ENCODE results near the gene MPZL2. TPM values are rescaled to one million over a fixed set of nuclear protein-coding genes. Genes with fewer than 3 reads are reported as not detected.
A peak's percentile ranks its signal among the peaks of the same experiment; 100 is the strongest.

Gene MPZL2
- total and polyA plus RNA-seq, 5 donors from 2014 or later = 0.37 to 1.0 TPM; not detected in 3

DNA sequence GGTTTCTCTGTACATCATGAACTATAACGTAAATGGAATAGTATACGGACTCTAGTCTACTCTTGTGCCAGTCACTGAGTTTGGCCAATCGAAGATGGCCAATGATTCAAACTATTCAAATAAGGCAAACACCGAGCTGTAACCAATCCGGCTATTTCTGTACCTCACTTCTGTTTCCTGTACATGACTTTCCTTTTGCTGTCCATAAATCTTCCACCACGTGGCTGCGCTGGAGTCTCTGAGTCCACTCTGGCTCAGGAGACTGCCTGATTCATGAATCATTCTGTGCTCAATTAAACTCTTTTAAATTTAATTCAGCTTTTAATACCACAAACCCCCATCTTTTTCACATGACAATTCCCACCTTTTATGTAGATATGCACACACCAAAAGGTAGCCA is 37.8 kb downstream of the MPZL2 start:
- Mint-ChIP-seq H3K36me3 (peaks cover 10% of the 10 kb centered on the region), H3K4me3 (peak overlapping the region; percentile 57 to 88 (median 75)), H3K27me3 (no peaks in the 10 kb centered on the region), H3K27ac (peak overlapping the region in 2 of 3 donors; percentile 96 to 97), H3K9me3 (peaks cover 0 to 4% (median 0%) of the 10 kb centered on the region in 7 donors), H3K4me1 (peaks cover 25 to 59% (median 34%) of the 10 kb centered on the region in 4 donors)
- Histone ChIP-seq H3K27me3 (ENCODE audit: control insufficient read depth, insufficient read depth, low read length) (no peaks in the 10 kb centered on the region), H3K4me3 (ENCODE audit: low read depth, low read length) (peak overlapping the region; percentile 72), H3K27ac (ENCODE audit: insufficient read depth, low read length, poor library complexity, severe bottlenecking) (peak overlapping the region; percentile 88), H3K9me3 (ENCODE audit: control insufficient read depth in 2 of 2, low read length in 2 of 2) (no peaks in the 10 kb centered on the region), H3K36me3 (ENCODE audit: control insufficient read depth, insufficient read depth, low read length) (peaks cover 12% of the 10 kb centered on the region), H3K4me1 (ENCODE audit: control insufficient read depth, insufficient read depth, low read length, poor library complexity, severe bottlenecking) (peaks cover 89% of the 10 kb centered on the region)
- ATAC-seq (ENCODE audit: low read depth in 2 of 2) (no peak), DNase-seq (no peak)

DNA sequence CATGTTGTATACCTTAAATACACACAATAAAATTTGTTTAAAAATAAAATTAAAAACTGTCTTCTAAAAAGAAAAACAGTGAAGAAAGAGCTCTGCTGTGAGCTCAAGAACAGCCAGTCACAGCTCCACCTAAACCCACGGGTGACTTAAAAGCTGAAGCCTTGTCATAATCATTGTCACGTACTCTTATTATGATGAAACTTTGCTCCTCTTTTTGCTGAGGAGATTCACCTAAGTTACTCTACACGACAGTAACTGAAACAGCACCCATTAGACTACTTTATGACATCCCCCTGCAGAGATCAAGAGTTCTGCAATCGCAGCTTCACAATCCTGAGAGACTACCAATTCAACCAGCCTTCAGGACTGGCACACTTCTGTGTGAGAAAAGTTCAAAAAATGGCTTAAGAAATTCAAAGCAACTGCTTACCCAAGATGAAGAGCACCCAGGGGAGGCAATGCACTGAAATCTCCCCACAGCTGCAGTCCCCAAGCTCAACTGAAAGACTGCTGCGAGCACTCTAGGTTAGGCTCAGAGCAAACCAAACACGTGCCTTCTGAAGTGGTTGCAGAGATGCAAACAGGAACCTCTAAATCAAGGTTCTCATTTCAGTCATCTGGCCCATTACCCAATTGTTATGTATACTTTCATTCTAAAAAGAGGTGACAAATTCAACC is 39.4 kb downstream of the MPZL2 start, which contains the start of gene JAML:
Gene JAML (minus strand): TSS at position 501 of the 678 bp plus-strand sequence. CDS start 10,145 bp downstream, outside the sequence.
- peaks cover 90% of the 10 kb centered on the region for H3K4me1 ChIP-seq (ENCODE audit: control insufficient read depth, insufficient read depth, low read length, poor library complexity, severe bottlenecking)
- no peaks in the 10 kb centered on the region for H3K27me3 Mint-ChIP-seq
- peaks cover 33 to 64% (median 45%) of the 10 kb centered on the region in 4 donors for H3K4me1 Mint-ChIP-seq
- ATAC-seq (ENCODE audit: low read depth in 2 of 2) (peak; percentile 88 to 89), DNase-seq (peak; percentile 54 to 94 (median 84))
- no peaks in the 10 kb centered on the region for H3K9me3 ChIP-seq (ENCODE audit: control insufficient read depth in 2 of 2, low read length in 2 of 2)
- peak within 1 kb of the TSS; percentile 99 for H3K4me3 ChIP-seq (ENCODE audit: low read depth, low read length)
- peak within 1 kb of the TSS; percentile 92 to 99 (median 96) for H3K27ac Mint-ChIP-seq
- peaks cover 0 to 4% (median 0%) of the 10 kb centered on the region in 7 donors for H3K9me3 Mint-ChIP-seq
- H3K27ac ChIP-seq (ENCODE audit: insufficient read depth, low read length, poor library complexity, severe bottlenecking) = peak within 1 kb of the TSS; percentile 88
- H3K4me3 Mint-ChIP-seq = peak within 1 kb of the TSS; percentile 87 to 99 (median 92)
- no peaks in the 10 kb centered on the region for H3K27me3 ChIP-seq (ENCODE audit: control insufficient read depth, insufficient read depth, low read length)
- peaks cover 6% of the 10 kb centered on the region for H3K36me3 ChIP-seq (ENCODE audit: control insufficient read depth, insufficient read depth, low read length)
- H3K36me3 Mint-ChIP-seq = peaks cover 19% of the 10 kb centered on the region

DNA sequence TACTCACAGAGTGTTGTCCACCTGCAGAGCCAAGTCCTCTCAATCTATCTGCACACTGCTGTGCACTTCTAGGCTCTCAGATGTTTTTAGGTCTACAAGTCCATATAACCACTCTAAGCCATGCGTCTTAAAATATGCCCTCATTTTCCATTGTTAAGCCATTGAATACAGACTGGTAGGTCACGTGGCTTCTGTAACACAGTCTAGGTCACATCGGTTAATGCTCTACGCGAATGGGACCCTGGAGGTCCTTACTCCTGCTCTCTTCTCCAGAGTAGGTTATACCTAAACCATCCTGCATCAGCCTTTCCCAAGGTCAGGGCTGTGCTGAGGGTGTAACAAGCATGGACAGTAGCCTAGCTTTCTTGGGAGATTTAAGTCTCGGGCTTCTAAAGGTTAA is 40.1 kb downstream of the MPZL2 start:
- no peaks in the 10 kb centered on the region for H3K27me3 Mint-ChIP-seq
- Histone ChIP-seq H3K36me3 (ENCODE audit: control insufficient read depth, insufficient read depth, low read length) (peaks cover 3% of the 10 kb centered on the region), H3K27ac (ENCODE audit: insufficient read depth, low read length, poor library complexity, severe bottlenecking) (peak overlapping the region; percentile 88), H3K9me3 (ENCODE audit: control insufficient read depth in 2 of 2, low read length in 2 of 2) (no peaks in the 10 kb centered on the region), H3K4me1 (ENCODE audit: control insufficient read depth, insufficient read depth, low read length, poor library complexity, severe bottlenecking) (peaks cover 91% of the 10 kb centered on the region), H3K4me3 (ENCODE audit: low read depth, low read length) (peak overlapping the region; percentile 99), H3K27me3 (ENCODE audit: control insufficient read depth, insufficient read depth, low read length) (no peaks in the 10 kb centered on the region)
- DNase-seq (peak in 1 of 3 donors; percentile 67), ATAC-seq (ENCODE audit: low read depth in 2 of 2) (no peak)
- H3K4me1 Mint-ChIP-seq = peaks cover 28 to 64% (median 51%) of the 10 kb centered on the region in 4 donors
- peak overlapping the region; percentile 87 to 99 (median 92) for H3K4me3 Mint-ChIP-seq
- H3K27ac Mint-ChIP-seq = peak overlapping the region; percentile 92 to 99 (median 92)
- H3K36me3 Mint-ChIP-seq = peaks cover 17% of the 10 kb centered on the region
- H3K9me3 Mint-ChIP-seq = peaks cover 0 to 4% (median 0%) of the 10 kb centered on the region in 7 donors

DNA sequence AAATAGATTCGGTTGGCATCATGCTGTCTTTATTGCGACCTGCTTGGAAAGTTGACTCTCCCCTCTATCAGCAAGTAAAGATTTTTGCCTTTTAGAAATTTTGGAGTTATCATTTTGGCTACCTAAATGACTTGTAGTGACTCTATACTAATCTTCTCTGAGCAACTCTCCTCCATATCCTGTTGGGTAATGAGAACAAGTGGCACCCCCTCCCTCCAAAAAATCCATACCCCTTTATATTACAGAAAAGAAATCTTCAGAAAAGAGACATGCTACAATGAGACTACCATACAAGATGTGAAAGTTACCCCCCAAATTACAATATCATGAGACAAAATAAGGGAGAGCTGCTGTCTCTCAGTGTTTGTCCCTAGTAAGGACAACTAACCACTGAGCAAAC is 40.5 kb downstream of the MPZL2 start:
- peaks cover 91% of the 10 kb centered on the region for H3K4me1 ChIP-seq (ENCODE audit: control insufficient read depth, insufficient read depth, low read length, poor library complexity, severe bottlenecking)
- peaks cover 32 to 67% (median 56%) of the 10 kb centered on the region in 4 donors for H3K4me1 Mint-ChIP-seq
- peaks cover 0 to 4% (median 0%) of the 10 kb centered on the region in 7 donors for H3K9me3 Mint-ChIP-seq
- peak overlapping the region; percentile 88 for H3K27ac ChIP-seq (ENCODE audit: insufficient read depth, low read length, poor library complexity, severe bottlenecking)
- no peaks in the 10 kb centered on the region for H3K27me3 ChIP-seq (ENCODE audit: control insufficient read depth, insufficient read depth, low read length)
- no peak for ATAC-seq (ENCODE audit: low read depth in 2 of 2)
- H3K27me3 Mint-ChIP-seq = no peaks in the 10 kb centered on the region
- peak overlapping the region; percentile 99 for H3K4me3 ChIP-seq (ENCODE audit: low read depth, low read length)
- H3K4me3 Mint-ChIP-seq = peak overlapping the region; percentile 87 to 99 (median 92)
- H3K9me3 ChIP-seq (ENCODE audit: control insufficient read depth in 2 of 2, low read length in 2 of 2) = no peaks in the 10 kb centered on the region
- peaks cover 17% of the 10 kb centered on the region for H3K36me3 Mint-ChIP-seq
- peak overlapping the region; percentile 92 to 99 (median 92) for H3K27ac Mint-ChIP-seq
- DNase-seq = peak in 1 of 3 donors; percentile 53
- H3K36me3 ChIP-seq (ENCODE audit: control insufficient read depth, insufficient read depth, low read length) = peaks cover 3% of the 10 kb centered on the region

DNA sequence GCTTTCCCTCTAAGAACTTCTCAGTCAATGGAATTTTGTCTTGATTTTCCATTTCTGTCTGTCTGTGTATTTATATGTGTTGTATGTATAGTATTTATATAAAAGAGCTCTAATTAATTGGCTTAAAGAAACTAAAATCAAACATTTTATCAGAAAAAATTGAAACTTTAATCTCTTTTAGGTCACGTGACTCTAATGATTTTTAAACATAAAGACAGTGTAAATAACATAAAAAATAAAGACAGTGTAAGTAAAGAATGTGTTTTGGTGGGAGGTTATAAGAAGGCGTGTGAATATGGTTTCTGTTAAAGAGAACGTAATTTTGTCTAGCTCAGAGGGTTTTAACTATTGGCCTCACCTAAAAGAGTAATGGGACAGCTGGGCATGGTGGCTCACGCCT is 41.7 kb downstream of the MPZL2 start:
- peak overlapping the region; percentile 15 to 92 (median 83) for H3K27ac Mint-ChIP-seq
- no peaks in the 10 kb centered on the region for H3K27me3 ChIP-seq (ENCODE audit: control insufficient read depth, insufficient read depth, low read length)
- H3K27ac ChIP-seq (ENCODE audit: insufficient read depth, low read length, poor library complexity, severe bottlenecking) = peak overlapping the region; percentile 88
- no peaks in the 10 kb centered on the region for H3K27me3 Mint-ChIP-seq
- no peaks in the 10 kb centered on the region for H3K9me3 Mint-ChIP-seq
- peaks cover 3% of the 10 kb centered on the region for H3K36me3 ChIP-seq (ENCODE audit: control insufficient read depth, insufficient read depth, low read length)
- ATAC-seq (ENCODE audit: low read depth in 2 of 2) (no peak), DNase-seq (no peak)
- peak overlapping the region; percentile 99 for H3K4me3 ChIP-seq (ENCODE audit: low read depth, low read length)
- H3K4me3 Mint-ChIP-seq = peak overlapping the region; percentile 86 to 99 (median 89)
- peaks cover 91% of the 10 kb centered on the region for H3K4me1 ChIP-seq (ENCODE audit: control insufficient read depth, insufficient read depth, low read length, poor library complexity, severe bottlenecking)
- peaks cover 17% of the 10 kb centered on the region for H3K36me3 Mint-ChIP-seq
- H3K9me3 ChIP-seq (ENCODE audit: control insufficient read depth in 2 of 2, low read length in 2 of 2) = no peaks in the 10 kb centered on the region
- peaks cover 25 to 70% (median 65%) of the 10 kb centered on the region in 4 donors for H3K4me1 Mint-ChIP-seq

DNA sequence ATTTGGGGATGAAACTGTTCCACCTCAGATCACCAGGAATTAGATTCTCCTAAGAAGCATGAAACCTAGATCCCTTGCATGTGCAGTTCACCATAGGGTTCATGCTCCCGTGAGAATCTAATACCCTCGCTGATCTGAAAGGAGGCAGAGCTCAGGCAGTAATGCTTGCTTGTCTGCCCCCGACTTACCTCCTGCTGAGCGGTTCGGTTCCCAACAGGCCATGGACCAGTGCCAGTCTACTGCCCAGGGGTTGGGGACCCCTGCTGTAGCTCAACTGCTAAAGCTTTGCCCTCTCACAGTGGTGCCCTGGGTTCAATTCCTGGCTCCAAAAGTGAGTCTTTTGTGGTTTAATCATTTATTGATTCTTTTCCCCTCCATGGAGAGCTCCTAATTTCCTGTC is 42.7 kb downstream of the MPZL2 start:
- DNase-seq (no peak), ATAC-seq (ENCODE audit: low read depth in 2 of 2) (no peak)
- Mint-ChIP-seq H3K9me3 (no peaks in the 10 kb centered on the region), H3K27ac (peak overlapping the region; percentile 64 to 92 (median 83)), H3K27me3 (no peaks in the 10 kb centered on the region), H3K36me3 (peaks cover 17% of the 10 kb centered on the region), H3K4me3 (peak overlapping the region; percentile 23 to 87 (median 56)), H3K4me1 (peaks cover 31 to 80% (median 70%) of the 10 kb centered on the region in 4 donors)
- peak overlapping the region; percentile 99 for H3K4me3 ChIP-seq (ENCODE audit: low read depth, low read length)
- no peak overlapping the region for H3K27ac ChIP-seq (ENCODE audit: insufficient read depth, low read length, poor library complexity, severe bottlenecking)
- H3K9me3 ChIP-seq (ENCODE audit: control insufficient read depth in 2 of 2, low read length in 2 of 2) = no peaks in the 10 kb centered on the region
- H3K4me1 ChIP-seq (ENCODE audit: control insufficient read depth, insufficient read depth, low read length, poor library complexity, severe bottlenecking) = peaks cover 91% of the 10 kb centered on the region
- H3K36me3 ChIP-seq (ENCODE audit: control insufficient read depth, insufficient read depth, low read length) = peaks cover 3% of the 10 kb centered on the region
- H3K27me3 ChIP-seq (ENCODE audit: control insufficient read depth, insufficient read depth, low read length) = no peaks in the 10 kb centered on the region

DNA sequence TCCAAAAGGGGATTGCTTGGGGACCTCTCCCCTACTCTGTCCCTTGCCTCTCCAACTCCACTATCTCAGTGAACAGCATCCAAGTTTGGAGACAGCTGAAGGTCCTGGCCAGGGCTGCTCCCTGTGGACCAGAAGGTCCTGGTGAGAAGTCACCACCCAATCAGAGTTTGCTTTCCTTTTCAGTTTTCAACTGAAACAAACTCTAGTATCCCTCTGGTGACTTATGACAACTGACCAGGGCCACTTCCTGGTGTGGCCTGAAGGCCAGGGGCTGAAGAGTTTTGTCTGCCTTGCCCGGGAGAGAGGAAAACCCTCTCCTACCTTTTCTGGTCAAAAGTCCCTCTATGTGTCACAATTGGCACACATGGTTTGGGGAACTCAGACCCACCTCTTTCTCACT is 44.4 kb downstream of the MPZL2 start:
- Histone ChIP-seq H3K27me3 (ENCODE audit: control insufficient read depth, insufficient read depth, low read length) (no peaks in the 10 kb centered on the region), H3K36me3 (ENCODE audit: control insufficient read depth, insufficient read depth, low read length) (peaks cover 3% of the 10 kb centered on the region), H3K4me1 (ENCODE audit: control insufficient read depth, insufficient read depth, low read length, poor library complexity, severe bottlenecking) (peaks cover 90% of the 10 kb centered on the region), H3K4me3 (ENCODE audit: low read depth, low read length) (peak overlapping the region; percentile 49), H3K9me3 (ENCODE audit: control insufficient read depth in 2 of 2, low read length in 2 of 2) (no peaks in the 10 kb centered on the region), H3K27ac (ENCODE audit: insufficient read depth, low read length, poor library complexity, severe bottlenecking) (no peak overlapping the region)
- DNase-seq (no peak), ATAC-seq (ENCODE audit: low read depth in 2 of 2) (no peak)
- H3K4me3 Mint-ChIP-seq = peak overlapping the region; percentile 71 to 89 (median 80)
- peaks cover 33 to 91% (median 77%) of the 10 kb centered on the region in 4 donors for H3K4me1 Mint-ChIP-seq
- peaks cover 17% of the 10 kb centered on the region for H3K36me3 Mint-ChIP-seq
- H3K27ac Mint-ChIP-seq = peak overlapping the region; percentile 83 to 93 (median 89)
- H3K27me3 Mint-ChIP-seq = no peaks in the 10 kb centered on the region
- H3K9me3 Mint-ChIP-seq = no peaks in the 10 kb centered on the region
